K562 (cell line): ENCODE results near the gene IRAK3. TPM values are rescaled to one million over a fixed set of nuclear protein-coding genes. Genes with fewer than 3 reads are reported as not detected.
A peak's percentile ranks its signal among the peaks of the same experiment; 100 is the strongest.

Experiments
- BCOR ChIP-seq: fragments of 450-650 bp; IDR thresholded peaks from 2 replicates; pipeline ENCODE4 v1.6.1; 2016
- CBFA2T2 ChIP-seq: fragments of 450-650 bp; conservative IDR thresholded peaks from 2 replicates; pipeline ENCODE4 v1.6.1; 2017; ENCODE audit warnings: mild to moderate bottlenecking
- CGGBP1 ChIP-seq: fragments of 250-450 bp; sonication (Bioruptor Pico); IDR thresholded peaks from 2 replicates; pipeline ENCODE4 v1.9.0; 2021; ENCODE audit warnings: mild to moderate bottlenecking
- GMEB1 ChIP-seq: fragments of 250-450 bp; sonication (Bioruptor Pico); IDR thresholded peaks from 2 replicates; pipeline ENCODE4 v1.4.0; 2020; ENCODE audit warnings: mild to moderate bottlenecking
- MED1 ChIP-seq: sonication (generic); formaldehyde crosslinking; IDR thresholded peaks from 2 replicates; pipeline ENCODE4 v1.8.1; 2023; ENCODE audit warnings: missing genetic modification reagents, borderline replicate concordance
- MGA ChIP-seq: fragments of 450-650 bp; IDR thresholded peaks from 2 replicates; pipeline ENCODE4 v1.6.1; 2016; ENCODE audit warnings: mild to moderate bottlenecking, moderate library complexity
- MYC ChIP-seq, 2 experiments: fragments of 250-450 bp in 1 of 2; sonication (Bioruptor Pico) in 1 of 2; IDR thresholded peaks; 2 replicates each; pipeline versions ENCODE4 v1.5.1 to v1.6.1; 2012 to 2021; ENCODE audit warnings: low read depth in 2 of 2, borderline replicate concordance in 1 of 2, improper control_type of control experiment in 1 of 2, low read length in 1 of 2, mild to moderate bottlenecking in 1 of 2, moderate library complexity in 1 of 2
- POLR3A ChIP-seq: IDR thresholded peaks from 2 replicates; pipeline ENCODE4 v1.6.1; 2011; ENCODE audit warnings: borderline replicate concordance, mild to moderate bottlenecking, moderate library complexity; ENCODE audit not compliant: insufficient read length, insufficient read depth; ENCODE audit errors: extremely low read depth
- PTTG1 ChIP-seq: fragments of 450-650 bp; IDR thresholded peaks from 2 replicates; pipeline ENCODE4 v1.6.1; 2016; ENCODE audit warnings: low read depth, mild to moderate bottlenecking, missing genetic modification characterization, missing compliant biosample characterization
- SMAD2 ChIP-seq: fragments of 150-350 bp; IDR thresholded peaks from 2 replicates; pipeline ENCODE4 v1.6.1; 2014; ENCODE audit warnings: low read depth, mild to moderate bottlenecking, low read length
- SREBF2 ChIP-seq: sonication (generic); formaldehyde crosslinking; IDR thresholded peaks from 2 replicates; pipeline ENCODE4 v1.4.0; 2020; ENCODE audit warnings: mild to moderate bottlenecking, missing genetic modification reagents
- U2AF1 ChIP-seq: fragments of 200-400 bp; formaldehyde crosslinking; optimal IDR thresholded peaks from 2 replicates; pipeline ENCODE3; 2017; ENCODE audit warnings: mild to moderate bottlenecking, low read depth, low read length, moderate library complexity
- ZNF740 ChIP-seq, 3 experiments: fragments of 200-800 bp in 1 of 3; sonication (Bioruptor generic) in 1 of 3; sonication (generic) in 1 of 3; formaldehyde crosslinking in 1 of 3; IDR thresholded peaks; 2 replicates each; pipeline versions ENCODE4 v1.6.1 to v1.8.0; 2016 to 2022; ENCODE audit warnings: mild to moderate bottlenecking in 2 of 3, missing compliant biosample characterization in 2 of 3, missing genetic modification characterization in 2 of 3, missing genetic modification reagents in 1 of 3
- polyA plus RNA-seq, 8 experiments: library from polyadenylated mRNA; depleted of rRNA in 4 of 8; stranded (reverse) in 5 of 8; unstranded in 3 of 8; fragments of >200 nt; fragmentation: Nextera tagmentation in 2 of 8; fragmentation: Illumina TruSeq in 1 of 8; extraction: Ambion mirVana in 2 of 8; extraction: Trizol in 1 of 8; gene quantifications; 2 replicates each; pipeline versions ENCODE4 v1.2.1 to v1.2.3, GENCODE V29; 2011 to 2014; ENCODE audit warnings: inconsistent platforms in 1 of 8, missing spikeins in 1 of 8
- total RNA-seq, 7 experiments: library from RNA; depleted of rRNA in 6 of 7; stranded (reverse); fragments of >200 nt in 6 of 7; fragmentation: Illumina TruSeq in 2 of 7; extraction: Trizol in 2 of 7; gene quantifications; 2 replicates each; pipeline versions ENCODE4 v1.2.1 to v1.2.3, GENCODE V29; 2011 to 2021; ENCODE audit warnings: low replicate concordance in 1 of 7

The IRAK3 gene
- total and polyA plus RNA-seq, 9 of the 15 experiments (the other 6 are each of a cell fraction or from before 2014, with no cell fraction given), result 0.06 to 0.09 (median 0.07) TPM; not detected in 6

- TF ChIP-seq BCOR (0 out of 2 replicates have a peak, but pooled peaks have one; percentile 2), ZNF740 (CRISPR knock-in tag; IDR thresholded peaks at IDR 0.05) (no peak), ZNF740 (tag; IDR thresholded peaks at IDR 0.05) (0 out of 4 replicates have a peak, but pooled peaks of 1 of the 2 experiments have one; percentile 44), MGA (peak; percentile 83), GMEB1 (CRISPR knock-in tag) (no peak), SMAD2 (no peak), CBFA2T2 (no peak), CGGBP1 (CRISPR knock-in tag) (no peak), PTTG1 (tag) (no peak), SREBF2 (CRISPR knock-in tag) (no peak), MYC (IDR thresholded peaks at IDR 0.05; ENCODE audit: low read depth, low read length) (0 out of 2 replicates have a peak, but pooled peaks have one; percentile 38), MYC (CRISPR knock-in tag; IDR thresholded peaks at IDR 0.05; ENCODE audit: borderline replicate concordance, low read depth) (no peak), POLR3A (no peak), U2AF1 (no peak), MED1 (CRISPR knock-in tag) (no peak)
Measured at GRCh38 chr12:66168410-66168809, 20.6 kb upstream of the IRAK3 start (continued).
